T-cell (primary cell): ENCODE results near the gene KIF17. TPM values are rescaled to one million over a fixed set of nuclear protein-coding genes. Genes with fewer than 3 reads are reported as not detected.

Experiments used
- ATAC-seq, 4 experiments: fragments of 200-7000 bp in 3 of 4; fragments of 150-1000 bp in 1 of 4; cut with Tn5 transposase; replicated peaks in 1 of 4; 1 replicate in 3 of 4; 2 replicates in 1 of 4; pipeline ENCODE4 v1.10.0; 2021; ENCODE audit warnings: moderate library complexity in 3 of 4, mild to moderate bottlenecking in 2 of 4, moderate number of reproducible peaks in 1 of 4
- CTCF ChIA-PET, 2 donors: fragments of 300-600 bp; sonication (Branson Sonifier 250); formaldehyde crosslinking; loops; one replicate each; lab custom pipeline; 2022; ENCODE audit warnings: antibody characterized with exemption in 2 of 2; lab: Charles Lee
- POLR2A ChIA-PET, 2 donors: fragments of 300-600 bp; sonication (Branson Sonifier 250); formaldehyde crosslinking; loops; one replicate each; lab custom pipeline; 2022; ENCODE audit warnings: antibody characterized with exemption in 2 of 2; lab: Charles Lee
- DNase-seq, 35 experiments: peaks; one replicate each; pipeline versions ENCODE4 v3.0.0 to v3.0.0-alpha.2; 2013 to 2023
- H3K27ac ChIP-seq: one replicate; pipeline ENCODE4 v1.5.1; 2013; ENCODE audit warnings: low read length
- H3K27me3 ChIP-seq, 2 experiments: replicated peaks in 1 of 2; 1 replicate in 1 of 2; 2 replicates in 1 of 2; pipeline versions ENCODE4 v1.6.1 to v1.7.0; 2013; ENCODE audit warnings: low read length in 1 of 2, mixed read lengths in 1 of 2; ENCODE audit not compliant: control insufficient read depth in 2 of 2, insufficient read depth in 2 of 2; ENCODE audit errors: extremely low read depth in 1 of 2
- H3K36me3 ChIP-seq, 2 donors: 1 replicate in 1 of 2; 2 replicates in 1 of 2; pipeline versions ENCODE4 v1.6.1 to v1.7.0; 2013; ENCODE audit warnings: low read length in 1 of 2; ENCODE audit not compliant: control insufficient read depth in 2 of 2, insufficient read depth in 1 of 2; ENCODE audit errors: extremely low read depth in 1 of 2
- H3K4me1 ChIP-seq, 2 experiments: 1 replicate in 1 of 2; 2 replicates in 1 of 2; pipeline versions ENCODE4 v1.6.1 to v1.7.0; 2013; ENCODE audit warnings: low read length in 2 of 2, mixed read lengths in 1 of 2; ENCODE audit not compliant: insufficient read depth in 2 of 2, control insufficient read depth in 1 of 2; ENCODE audit errors: extremely low read depth in 1 of 2
- H3K4me3 ChIP-seq, 2 donors: 1 replicate in 1 of 2; 2 replicates in 1 of 2; pipeline versions ENCODE4 v1.5.1 to v1.7.0; 2013; ENCODE audit warnings: mild to moderate bottlenecking in 2 of 2, low read length in 1 of 2, moderate library complexity in 1 of 2; ENCODE audit not compliant: control insufficient read depth in 1 of 2; ENCODE audit errors: extremely low read depth in 1 of 2
- H3K9me3 ChIP-seq: 2 replicates; pipeline ENCODE4 v1.7.0; 2013
- H3K27ac Mint-ChIP-seq, 2 donors: one replicate each; pipeline ENCODE4 v1.8.0; 2020 to 2021; ENCODE audit warnings: mild to moderate bottlenecking in 2 of 2, mixed read lengths in 2 of 2
- H3K27me3 Mint-ChIP-seq, 2 donors: one replicate each; pipeline ENCODE4 v1.8.0; 2021 to 2022; ENCODE audit warnings: mixed read lengths in 2 of 2
- H3K36me3 Mint-ChIP-seq: one replicate; pipeline ENCODE4 v1.8.0; 2021; ENCODE audit warnings: mixed read lengths
- H3K4me1 Mint-ChIP-seq, 3 donors: one replicate each; pipeline ENCODE4 v1.8.0; 2020 to 2022; ENCODE audit warnings: mixed read lengths in 3 of 3, mild to moderate bottlenecking in 1 of 3
- H3K4me3 Mint-ChIP-seq, 3 donors: one replicate each; pipeline ENCODE4 v1.8.0; 2020 to 2022; ENCODE audit warnings: mild to moderate bottlenecking in 3 of 3, mixed read lengths in 3 of 3, moderate library complexity in 3 of 3
- H3K9me3 Mint-ChIP-seq, 3 donors: one replicate each; pipeline ENCODE4 v1.8.0; 2020 to 2022; ENCODE audit warnings: mixed read lengths in 3 of 3
- WGBS: methylation state at CpG from one replicate; pipeline ENCODE4 v1.1.5; 2013; ENCODE audit warnings: missing lambda C conversion rate; ENCODE audit not compliant: insufficient coverage; 5-methylcytosine and 5-hydroxymethylcytosine counted together
- total RNA-seq, 35 experiments: library from RNA in 6 of 35; stranded (reverse) in 6 of 35; fragments of 120-200 nt in 1 of 35; gene quantifications; one replicate each; pipeline versions ENCODE4 v1.2.1 to v1.2.4 and lab custom pipeline; 2013 to 2026

Gene KIF17
- total RNA-seq, 5 donors from 2014 or later (not counting 1 experiment from before 2014, with no cell fraction given): not detected

DNA sequence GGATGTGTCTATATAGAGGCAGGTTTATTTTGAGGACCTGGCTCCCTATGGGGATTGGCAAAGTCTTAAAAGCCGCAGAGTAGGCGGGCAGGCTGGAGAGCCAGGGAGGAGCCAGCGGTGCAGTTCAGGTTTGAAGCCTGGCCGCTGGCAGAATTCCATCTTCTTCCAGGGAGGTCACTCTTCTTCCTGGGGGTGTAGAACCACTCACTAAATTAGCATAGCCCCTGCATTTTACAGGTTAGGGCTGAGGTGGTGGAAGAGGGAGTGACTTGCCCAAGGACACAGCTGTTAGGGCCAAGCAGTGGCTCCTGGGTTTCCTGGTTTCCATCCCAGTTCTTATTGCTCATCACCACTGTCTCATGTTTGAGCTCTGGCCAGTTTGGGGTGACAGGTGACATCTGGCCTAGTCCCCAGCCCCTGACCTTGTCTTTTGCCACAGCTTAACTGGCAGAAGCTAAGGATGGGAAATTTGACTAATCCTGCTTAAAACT, 83.2 kb downstream of the KIF17 start:
- Histone ChIP-seq H3K9me3 (no peaks in the 10 kb centered on the region), H3K27ac (no peak overlapping the region), H3K4me1 (peaks cover 3 to 18% of the 10 kb centered on the region in 2 experiments), H3K27me3 (no peaks in the 10 kb centered on the region), H3K4me3 (peak overlapping the region; percentile 66 to 72), H3K36me3 (peaks cover 0 to 17% of the 10 kb centered on the region in 2 donors)
- POLR2A ChIA-PET: interaction anchor here (0.6 to 1.4 kb wide), 2 partner anchors 26 to 38 kb away, joined by 10 to 11 read pairs; partner anchors contain the start of gene DDOST (in 1 of the 2)
- no peaks in the 10 kb centered on the region for H3K9me3 Mint-ChIP-seq
- no peaks in the 10 kb centered on the region for H3K27me3 Mint-ChIP-seq
- 0% methylated on average over 1 of the region's 4 CpGs for WGBS
- DNase-seq: peak in 15 of 35 experiments; percentile 7 to 46 (median 16)
- peak overlapping the region; percentile 87 to 88 (median 87) for H3K4me3 Mint-ChIP-seq
- H3K27ac Mint-ChIP-seq: peak overlapping the region; percentile 85 to 95
- H3K4me1 Mint-ChIP-seq: peaks cover 8 to 15% (median 9%) of the 10 kb centered on the region in 3 donors
- H3K36me3 Mint-ChIP-seq: peaks cover 20% of the 10 kb centered on the region
- peak in 3 of 4 experiments; percentile 13 to 54 (median 17) for ATAC-seq
- CTCF ChIA-PET: interaction anchor here in 1 of 2 donors (0.9 to 1.8 kb wide), 5 partner anchors 11 to 152 kb away, joined by 3 to 17 read pairs (median 5); partner anchors contain the start of genes DDOST and HP1BP3

DNA sequence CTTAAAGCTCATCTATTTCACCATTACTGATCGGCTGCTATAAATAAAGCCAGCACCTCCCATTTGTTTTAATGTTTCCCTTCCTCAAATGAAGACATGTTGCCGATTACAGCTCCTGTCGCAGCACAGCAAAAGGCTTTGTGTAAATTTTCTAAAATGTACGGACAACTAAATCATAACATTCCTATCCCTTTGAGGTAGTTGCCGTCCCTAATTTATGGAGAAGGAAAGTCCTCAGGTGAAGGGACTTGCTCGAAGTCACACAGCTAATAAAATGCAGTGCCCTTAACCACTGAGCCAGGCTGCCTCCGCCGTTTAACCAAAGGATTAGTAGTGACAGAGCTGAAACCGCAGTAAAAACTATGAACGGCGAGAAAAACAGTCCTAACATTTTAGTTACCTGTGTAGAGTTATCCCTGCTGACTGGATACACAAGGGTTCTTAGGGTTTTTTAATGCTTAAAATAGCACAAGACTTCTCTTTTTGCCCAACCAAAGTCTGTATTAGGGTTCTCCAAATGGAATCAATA, 83.7 kb downstream of the KIF17 start:
- 6% methylated on average over 5 of the region's 11 CpGs for WGBS

DNA sequence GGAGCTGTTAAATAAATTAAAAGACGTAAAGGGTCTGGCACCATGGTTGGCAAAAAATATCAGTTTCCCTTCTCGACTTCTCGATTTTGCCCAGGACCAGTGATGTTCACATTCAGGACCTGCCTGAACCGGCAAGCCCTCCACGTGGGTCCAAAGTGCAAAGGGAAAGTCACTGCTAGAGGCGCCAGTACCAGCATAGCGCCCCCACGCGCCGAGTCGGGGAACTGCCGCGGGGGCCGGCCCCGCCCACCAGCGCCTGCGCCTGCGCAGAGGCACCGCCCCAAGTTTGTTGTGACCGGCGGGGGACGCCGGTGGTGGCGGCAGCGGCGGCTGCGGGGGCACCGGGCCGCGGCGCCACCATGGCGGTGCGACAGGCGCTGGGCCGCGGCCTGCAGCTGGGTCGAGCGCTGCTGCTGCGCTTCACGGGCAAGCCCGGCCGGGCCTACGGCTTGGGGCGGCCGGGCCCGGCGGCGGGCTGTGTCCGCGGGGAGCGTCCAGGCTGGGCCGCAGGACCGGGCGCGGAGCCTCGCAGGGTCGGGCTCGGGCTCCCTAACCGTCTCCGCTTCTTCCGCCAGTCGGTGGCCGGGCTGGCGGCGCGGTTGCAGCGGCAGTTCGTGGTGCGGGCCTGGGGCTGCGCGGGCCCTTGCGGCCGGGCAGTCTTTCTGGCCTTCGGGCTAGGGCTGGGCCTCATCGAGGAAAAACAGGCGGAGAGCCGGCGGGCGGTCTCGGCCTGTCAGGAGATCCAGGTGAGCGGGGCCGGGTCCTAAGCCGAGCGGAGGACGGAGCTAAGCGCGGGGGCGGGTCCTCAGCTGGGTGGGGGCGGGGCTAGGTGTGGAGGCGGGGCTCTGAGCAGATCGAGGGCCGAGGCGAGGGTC, 84.4 kb downstream of the KIF17 start, which contains the start of gene PINK1:
PINK1 (plus strand) TSS at position 269 of the 875 bp plus-strand sequence; CDS start at position 360, 91 bp downstream.
- ATAC-seq: peak; percentile 91 to 94 (median 93)
- Mint-ChIP-seq H3K4me1 (peaks cover 8 to 15% (median 9%) of the 10 kb centered on the region in 3 donors), H3K27ac (peak within 1 kb of the TSS; percentile 85 to 95), H3K27me3 (peaks cover 0 to 3% of the 10 kb centered on the region in 2 donors), H3K4me3 (peak within 1 kb of the TSS; percentile 87 to 88 (median 87)), H3K9me3 (peaks cover 0 to 6% (median 0%) of the 10 kb centered on the region in 3 donors), H3K36me3 (peaks cover 10% of the 10 kb centered on the region)
- H3K27me3 ChIP-seq: no peaks in the 10 kb centered on the region
- no peaks in the 10 kb centered on the region for H3K9me3 ChIP-seq
- POLR2A ChIA-PET: interaction anchor here in 1 of 2 donors (0.5 to 1.4 kb wide), 5 partner anchors 27 to 1766 kb away, joined by 3 to 10 read pairs (median 6); partner anchors contain the start of gene DDOST
- peaks cover 0 to 10% of the 10 kb centered on the region in 2 donors for H3K36me3 ChIP-seq
- DNase-seq: peak; percentile 63 to 94 (median 82)
- peaks cover 3 to 18% of the 10 kb centered on the region in 2 experiments for H3K4me1 ChIP-seq
- H3K27ac ChIP-seq: peak within 1 kb of the TSS; percentile 62
- CTCF ChIA-PET: interaction anchor here (0.6 to 1.8 kb wide), 11 partner anchors 8 to 153 kb away, joined by 3 to 17 read pairs (median 4); partner anchors contain the start of genes DDOST (in 1 of the 2) and HP1BP3 (in 1 of the 2)
- H3K4me3 ChIP-seq: peak within 1 kb of the TSS; percentile 66 to 72
- 2% methylated on average over 91 of the region's 93 CpGs for WGBS

More for the DNA sequence above, 83.7 kb downstream of the KIF17 start:
- Mint-ChIP-seq H3K9me3 (peaks cover 0 to 2% (median 0%) of the 10 kb centered on the region in 3 donors), H3K27me3 (no peaks in the 10 kb centered on the region), H3K4me3 (peak overlapping the region; percentile 87 to 88 (median 87)), H3K4me1 (peaks cover 8 to 15% (median 9%) of the 10 kb centered on the region in 3 donors), H3K36me3 (peaks cover 17% of the 10 kb centered on the region), H3K27ac (peak overlapping the region; percentile 85 to 95)
- H3K27ac ChIP-seq: peak overlapping the region; percentile 62
- peaks cover 0 to 15% of the 10 kb centered on the region in 2 donors for H3K36me3 ChIP-seq
- H3K27me3 ChIP-seq: no peaks in the 10 kb centered on the region
- ChIA-PET CTCF (interaction anchor here in 1 of 2 donors (0.6 to 1.8 kb wide), 9 partner anchors 8 to 153 kb away, joined by 3 to 17 read pairs (median 5); partner anchors contain the start of genes DDOST and HP1BP3), POLR2A (interaction anchor here (0.5 to 1.4 kb wide), 5 partner anchors 27 to 700 kb away, joined by 4 to 11 read pairs (median 8); partner anchors contain the start of gene DDOST (in 1 of the 2))
- DNase-seq (peak in 7 of 35 experiments; percentile 5 to 20 (median 11)), ATAC-seq (peak; percentile 7 to 26 (median 18))
- no peaks in the 10 kb centered on the region for H3K9me3 ChIP-seq
- peak overlapping the region; percentile 66 to 72 for H3K4me3 ChIP-seq
- peaks cover 3 to 18% of the 10 kb centered on the region in 2 experiments for H3K4me1 ChIP-seq

DNA sequence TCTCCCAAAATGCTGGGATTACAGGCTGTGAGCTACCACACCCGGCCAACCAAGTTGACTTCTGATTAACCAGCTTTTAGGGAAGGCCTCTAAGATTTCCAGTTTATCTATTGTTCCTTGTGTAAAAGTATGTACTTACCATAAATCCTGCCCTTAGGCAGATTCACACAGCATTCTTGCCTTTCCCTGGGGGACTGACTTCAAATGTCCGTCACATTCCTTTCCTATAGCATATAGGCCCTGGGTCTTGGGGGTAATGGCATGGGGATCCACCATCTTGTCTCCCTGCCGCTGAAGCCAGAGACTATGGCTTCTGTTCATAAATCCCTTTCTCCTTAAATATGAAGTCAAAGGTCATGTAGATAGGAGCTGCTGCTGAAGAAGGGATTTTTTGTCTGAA, 85.4 kb downstream of the KIF17 start:
- Histone ChIP-seq H3K4me3 (no peak overlapping the region), H3K36me3 (peaks cover 0 to under 1% of the 10 kb centered on the region in 2 donors), H3K27me3 (no peaks in the 10 kb centered on the region), H3K27ac (no peak overlapping the region), H3K9me3 (no peaks in the 10 kb centered on the region), H3K4me1 (peaks cover 3 to 18% of the 10 kb centered on the region in 2 experiments)
- ATAC-seq (no peak), DNase-seq (no peak)
- Mint-ChIP-seq H3K9me3 (peaks cover 0 to 12% (median 0%) of the 10 kb centered on the region in 3 donors), H3K4me3 (peak overlapping the region; percentile 61 to 81 (median 70)), H3K4me1 (peaks cover 8 to 15% (median 9%) of the 10 kb centered on the region in 3 donors), H3K36me3 (peaks cover 1% of the 10 kb centered on the region), H3K27me3 (peaks cover 5 to 11% of the 10 kb centered on the region in 2 donors), H3K27ac (no peak overlapping the region)
- ChIA-PET CTCF (interaction anchor here in 1 of 2 donors (0.6 to 1.0 kb wide), 2 partner anchors 10 to 28 kb away, joined by 3 to 4 read pairs; no protein-coding TSS in a partner anchor), POLR2A (interaction anchor here in 1 of 2 donors (0.6 kb wide), 1 partner anchor 711 kb away, joined by 6 read pairs; no protein-coding TSS in a partner anchor)
- WGBS: no CpG with 5 or more reads among the region's 3 CpGs

DNA sequence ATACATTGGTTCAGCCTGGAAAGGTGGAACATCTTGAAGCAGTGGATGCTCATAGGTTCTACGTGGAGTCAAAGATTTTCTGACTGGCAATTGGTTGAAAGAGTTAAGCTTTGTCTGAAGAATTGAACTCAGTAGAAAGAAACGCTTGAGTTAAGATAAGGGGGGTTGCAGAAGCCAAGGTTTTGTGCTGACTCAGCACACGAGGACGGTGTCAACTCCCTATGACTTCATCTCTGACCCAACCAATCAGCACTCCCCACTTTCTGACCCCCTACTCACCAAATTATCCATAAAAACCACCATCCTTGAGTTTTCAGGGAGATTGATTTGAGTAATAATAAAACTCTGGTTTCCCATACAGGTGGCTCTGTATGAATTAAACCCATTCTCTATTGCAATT, 87.1 kb downstream of the KIF17 start:
- POLR2A ChIA-PET: interaction anchor here in 1 of 2 donors (1.0 kb wide), 1 partner anchor 30 kb away, joined by 3 read pairs; no protein-coding TSS in a partner anchor
- 57% methylated on average over 1 of the region's 4 CpGs for WGBS
- Histone ChIP-seq H3K36me3 (no peaks in the 10 kb centered on the region), H3K27me3 (no peaks in the 10 kb centered on the region), H3K27ac (no peak overlapping the region), H3K4me3 (no peak overlapping the region), H3K9me3 (no peaks in the 10 kb centered on the region), H3K4me1 (peaks cover 3 to 18% of the 10 kb centered on the region in 2 experiments)
- CTCF ChIA-PET: no interaction called here
- Mint-ChIP-seq H3K4me3 (no peak overlapping the region), H3K27me3 (peaks cover 16 to 20% of the 10 kb centered on the region in 2 donors), H3K9me3 (peaks cover 0 to 12% (median 0%) of the 10 kb centered on the region in 3 donors), H3K36me3 (no peaks in the 10 kb centered on the region), H3K4me1 (peaks cover 8 to 11% (median 9%) of the 10 kb centered on the region in 3 donors), H3K27ac (no peak overlapping the region)
- no peak for ATAC-seq
- no peak for DNase-seq
